GM21619 (cell line): ENCODE results near the gene AP5Z1.

Source experiments
- ATAC-seq: cut with Tn5 transposase; IDR thresholded peaks from one replicate; pipeline ENCODE4 v1.9.1; 2021; ENCODE audit not compliant: unreplicated experiment

AP5Z1 gene

GRCh38 chr7:4745265-4745919, 30.0 kb upstream of the AP5Z1 start:
- ATAC-seq: peak; percentile 7

GRCh38 chr7:4745971-4746919, 29.2 kb upstream of the AP5Z1 start:
- ATAC-seq: no peak

- ATAC-seq: no peak
Observed at GRCh38 chr7:4747013-4747412, 28.4 kb upstream of the AP5Z1 start.

DNA sequence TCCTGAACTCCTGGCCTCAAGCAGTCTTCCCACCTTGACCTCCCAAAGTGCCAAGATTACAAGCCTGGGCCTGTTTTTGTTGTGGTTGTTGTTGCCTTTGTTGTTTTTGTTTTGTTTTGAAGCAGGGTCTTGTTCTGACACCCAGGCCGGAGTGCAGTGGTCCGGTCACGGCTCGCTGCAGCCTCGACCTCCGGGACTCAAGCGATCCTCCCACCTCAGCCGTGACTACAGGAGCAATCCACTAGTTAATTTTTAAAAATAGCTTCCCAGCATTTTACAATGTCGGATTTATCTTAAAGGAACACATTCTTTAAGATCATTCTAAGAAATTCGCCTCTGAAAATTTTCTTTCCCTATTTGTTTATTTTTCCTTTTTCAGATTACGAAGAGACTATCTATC, 27.7 kb upstream of the AP5Z1 start:
- no peak for ATAC-seq

- no peak for ATAC-seq
Observed at GRCh38 chr7:4748231-4748681, 27.2 kb upstream of the AP5Z1 start.

DNA sequence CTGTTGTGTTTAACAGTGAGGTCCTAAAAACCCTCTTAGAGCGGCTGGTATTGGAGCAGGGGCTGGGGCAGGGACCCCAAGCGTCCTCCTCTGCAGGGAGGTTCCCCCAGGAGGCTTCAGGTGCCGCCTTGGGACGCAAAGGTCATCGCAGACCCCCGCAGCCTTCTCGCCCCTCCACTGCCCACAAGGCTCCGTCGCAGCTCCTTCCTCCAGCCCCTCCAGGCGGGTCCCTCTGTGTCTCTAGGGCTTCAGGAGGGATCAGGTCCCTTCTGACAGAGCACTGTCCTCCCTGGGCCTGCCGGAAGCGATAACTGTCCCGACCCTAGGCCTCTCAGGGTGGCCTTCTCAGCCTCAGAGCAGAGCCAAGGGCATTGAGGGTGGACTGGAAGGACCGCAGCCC, 26.1 kb upstream of the AP5Z1 start:
- no peak for ATAC-seq

- no peak for ATAC-seq
Observed at GRCh38 chr7:4749798-4750197, 25.6 kb upstream of the AP5Z1 start.

DNA sequence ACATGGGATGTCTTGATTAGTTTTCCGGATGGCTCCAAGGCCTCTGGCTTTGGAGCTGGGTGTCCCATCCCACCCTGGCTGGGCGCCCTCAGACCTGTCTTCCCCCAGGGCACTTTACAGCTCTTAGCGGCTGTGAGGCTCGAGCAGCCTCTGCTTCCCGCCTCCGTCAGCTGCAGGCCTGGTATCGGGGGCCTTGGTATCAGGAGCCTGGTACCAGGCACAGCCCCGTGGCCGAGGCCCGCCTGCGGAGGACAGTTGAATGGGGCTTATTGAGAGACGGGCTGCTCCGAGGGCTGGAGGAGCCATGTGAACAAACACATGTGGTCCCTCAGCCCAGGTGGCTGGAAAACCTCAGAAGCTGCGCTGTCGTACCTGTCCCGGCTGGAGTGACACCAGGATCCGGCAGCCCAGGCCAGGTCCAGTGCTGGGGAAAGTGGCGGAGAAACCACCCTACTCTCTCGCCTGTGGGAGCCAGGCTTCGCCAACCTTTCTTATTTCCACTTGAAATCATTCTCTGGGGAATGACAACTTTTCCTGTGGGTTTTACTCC, 23.9 kb upstream of the AP5Z1 start:
- ATAC-seq: no peak

GRCh38 chr7:4753598-4754432, 21.6 kb upstream of the AP5Z1 start:
- peak; percentile 85 for ATAC-seq

GRCh38 chr7:4754433-4755010, 20.9 kb upstream of the AP5Z1 start:
- no peak for ATAC-seq

DNA sequence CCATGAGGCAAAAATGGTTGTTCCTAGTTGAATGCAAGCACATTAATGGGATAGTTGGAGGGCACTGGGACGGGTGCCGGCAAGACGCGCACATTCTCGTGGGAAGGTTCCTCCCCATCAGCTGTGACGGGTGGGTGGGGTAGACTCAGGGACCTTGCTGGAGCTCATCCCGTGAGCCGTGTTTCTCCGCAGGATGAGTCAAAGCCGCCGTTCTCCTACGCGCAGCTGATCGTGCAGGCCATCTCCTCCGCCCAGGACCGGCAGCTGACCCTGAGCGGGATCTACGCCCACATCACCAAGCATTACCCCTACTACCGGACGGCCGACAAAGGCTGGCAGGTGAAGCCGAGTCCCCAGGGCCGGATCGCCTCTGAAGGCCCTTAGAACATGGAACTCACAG, 20.4 kb upstream of the AP5Z1 start:
- ATAC-seq: no peak

- ATAC-seq: no peak
Observed at GRCh38 chr7:4758111-4758510, 17.3 kb upstream of the AP5Z1 start.

DNA sequence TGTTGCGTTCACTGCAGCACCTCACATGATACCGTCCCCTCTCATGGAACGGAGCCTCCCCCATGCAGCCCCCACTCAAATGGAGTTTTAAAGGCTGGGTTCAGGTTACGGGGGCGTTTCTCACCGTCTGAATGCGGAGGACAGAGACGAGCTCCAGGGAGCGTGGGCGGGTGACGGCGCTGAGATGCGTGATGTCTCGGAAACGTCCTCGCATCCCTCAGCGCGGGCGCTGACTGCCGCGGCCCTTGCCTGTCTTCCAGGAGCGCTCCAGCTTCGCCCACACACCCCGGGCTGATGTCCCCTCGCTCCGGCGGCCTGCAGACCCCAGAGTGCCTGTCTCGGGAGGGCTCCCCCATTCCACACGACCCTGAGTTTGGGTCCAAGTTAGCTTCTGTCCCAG, 16.6 kb upstream of the AP5Z1 start:
- no peak for ATAC-seq

- no peak for ATAC-seq
Observed at GRCh38 chr7:4759211-4759610, 16.2 kb upstream of the AP5Z1 start.

DNA sequence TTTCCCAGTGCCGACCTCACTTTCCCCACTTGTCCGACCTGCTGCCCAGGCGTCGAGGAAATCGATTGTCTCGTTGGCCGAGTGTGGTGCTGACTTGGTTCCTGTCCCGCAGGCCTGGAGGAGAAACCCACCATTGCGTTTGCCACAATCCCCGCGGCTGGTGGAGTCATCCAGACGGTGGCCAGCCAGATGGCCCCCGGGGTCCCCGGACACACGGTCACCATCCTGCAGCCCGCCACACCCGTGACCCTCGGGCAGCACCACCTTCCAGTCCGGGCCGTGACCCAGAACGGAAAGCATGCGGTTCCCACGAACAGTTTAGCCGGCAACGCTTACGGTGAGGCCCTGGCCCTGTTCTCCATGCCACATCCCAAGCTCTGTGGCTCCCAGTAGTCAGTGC, 14.5 kb upstream of the AP5Z1 start:
- ATAC-seq: no peak

GRCh38 chr7:4762121-4763055, 13.0 kb upstream of the AP5Z1 start:
- no peak for ATAC-seq

GRCh38 chr7:4763091-4763793, 12.2 kb upstream of the AP5Z1 start:
- no peak for ATAC-seq

DNA sequence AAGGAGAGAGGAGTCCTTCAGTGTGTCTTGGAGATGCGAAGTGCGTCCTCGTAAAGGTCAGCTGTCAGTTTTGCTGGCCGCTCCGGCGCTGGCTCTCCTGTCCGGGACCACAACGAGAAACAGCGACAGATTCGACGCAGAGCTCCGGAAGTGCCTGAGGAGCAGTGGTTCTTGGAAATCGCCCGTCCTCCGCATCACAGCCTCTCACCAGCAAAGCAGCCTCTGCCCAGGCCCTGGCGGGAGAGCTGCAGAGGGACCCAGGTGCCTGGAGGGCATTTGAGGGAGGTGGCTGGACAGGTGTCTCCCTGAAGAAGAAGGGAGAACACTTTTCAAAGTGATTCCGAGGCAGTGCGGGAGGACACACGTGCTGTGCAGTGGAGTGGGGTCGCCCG, 11.6 kb upstream of the AP5Z1 start:
- ATAC-seq: no peak

DNA sequence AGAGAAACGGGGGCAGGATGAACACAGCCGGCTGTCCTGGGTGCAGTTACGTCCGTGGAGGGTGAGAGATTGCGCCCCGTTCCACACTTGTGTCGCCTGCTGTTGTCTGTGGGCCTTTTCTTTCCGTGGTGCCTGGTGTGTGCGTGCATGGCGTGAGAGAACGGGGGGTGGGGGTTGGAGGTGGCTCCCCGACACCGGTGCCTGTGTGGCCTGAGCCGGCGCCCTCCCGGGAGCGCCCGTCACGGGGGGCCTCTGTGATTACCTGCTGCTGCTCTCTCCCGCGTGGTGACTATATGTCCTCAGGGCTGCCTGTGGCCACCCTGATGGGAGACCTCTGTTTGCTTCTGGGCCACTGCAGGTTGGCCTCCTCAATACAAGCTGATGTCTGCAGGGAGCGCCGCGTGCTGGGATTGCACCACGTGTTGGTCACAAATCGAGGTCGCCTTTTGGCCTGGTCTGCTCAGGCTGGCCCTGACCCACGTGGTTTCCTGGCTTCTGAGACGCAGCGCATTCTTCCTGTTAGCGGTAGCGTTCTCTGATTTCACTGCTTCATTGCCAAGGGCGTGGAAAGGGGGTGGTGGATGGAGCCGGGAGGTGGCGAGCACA, 10.9 kb upstream of the AP5Z1 start:
- ATAC-seq: no peak
